GM12873 (cell line): Measurements from ENCODE around the gene EIF4ENIF1.

Source experiments
- CTCF ChIP-seq: IDR thresholded peaks from 2 replicates; pipeline ENCODE4 v1.5.1; 2012; ENCODE audit warnings: low read depth, mild to moderate bottlenecking, moderate library complexity, low read length, control low read depth; ENCODE audit not compliant: insufficient read depth; ENCODE audit errors: missing control alignments

Gene EIF4ENIF1, protein sequence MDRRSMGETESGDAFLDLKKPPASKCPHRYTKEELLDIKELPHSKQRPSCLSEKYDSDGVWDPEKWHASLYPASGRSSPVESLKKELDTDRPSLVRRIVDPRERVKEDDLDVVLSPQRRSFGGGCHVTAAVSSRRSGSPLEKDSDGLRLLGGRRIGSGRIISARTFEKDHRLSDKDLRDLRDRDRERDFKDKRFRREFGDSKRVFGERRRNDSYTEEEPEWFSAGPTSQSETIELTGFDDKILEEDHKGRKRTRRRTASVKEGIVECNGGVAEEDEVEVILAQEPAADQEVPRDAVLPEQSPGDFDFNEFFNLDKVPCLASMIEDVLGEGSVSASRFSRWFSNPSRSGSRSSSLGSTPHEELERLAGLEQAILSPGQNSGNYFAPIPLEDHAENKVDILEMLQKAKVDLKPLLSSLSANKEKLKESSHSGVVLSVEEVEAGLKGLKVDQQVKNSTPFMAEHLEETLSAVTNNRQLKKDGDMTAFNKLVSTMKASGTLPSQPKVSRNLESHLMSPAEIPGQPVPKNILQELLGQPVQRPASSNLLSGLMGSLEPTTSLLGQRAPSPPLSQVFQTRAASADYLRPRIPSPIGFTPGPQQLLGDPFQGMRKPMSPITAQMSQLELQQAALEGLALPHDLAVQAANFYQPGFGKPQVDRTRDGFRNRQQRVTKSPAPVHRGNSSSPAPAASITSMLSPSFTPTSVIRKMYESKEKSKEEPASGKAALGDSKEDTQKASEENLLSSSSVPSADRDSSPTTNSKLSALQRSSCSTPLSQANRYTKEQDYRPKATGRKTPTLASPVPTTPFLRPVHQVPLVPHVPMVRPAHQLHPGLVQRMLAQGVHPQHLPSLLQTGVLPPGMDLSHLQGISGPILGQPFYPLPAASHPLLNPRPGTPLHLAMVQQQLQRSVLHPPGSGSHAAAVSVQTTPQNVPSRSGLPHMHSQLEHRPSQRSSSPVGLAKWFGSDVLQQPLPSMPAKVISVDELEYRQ

GRCh38 chr22:31489632-31490495, at the start of gene EIF4ENIF1:
EIF4ENIF1 (minus strand) TSS chr22:31489842; CDS start chr22:31488718, 1,124 bp downstream.
- no peak for TF ChIP-seq CTCF

DNA sequence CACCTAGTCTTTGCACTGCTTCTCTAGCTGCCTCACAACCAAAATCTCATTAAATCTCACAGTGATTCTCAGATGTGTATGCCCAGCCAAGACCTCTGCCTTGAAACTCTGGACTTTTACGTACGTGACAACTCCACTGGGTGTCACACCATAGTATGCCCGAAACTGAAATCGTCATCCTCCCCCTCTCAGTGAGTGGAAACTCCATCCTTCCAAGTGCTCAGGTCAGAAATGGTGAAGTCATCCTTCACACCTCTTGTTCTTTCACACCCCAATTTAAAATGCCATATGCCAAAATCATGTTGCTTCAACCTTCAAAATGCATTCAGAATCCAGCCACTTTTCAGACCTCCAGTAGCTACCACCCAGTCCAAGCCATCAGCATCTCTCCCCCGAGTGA, 49.2 kb upstream of the EIF4ENIF1 start:
- TF ChIP-seq CTCF, result no peak

DNA sequence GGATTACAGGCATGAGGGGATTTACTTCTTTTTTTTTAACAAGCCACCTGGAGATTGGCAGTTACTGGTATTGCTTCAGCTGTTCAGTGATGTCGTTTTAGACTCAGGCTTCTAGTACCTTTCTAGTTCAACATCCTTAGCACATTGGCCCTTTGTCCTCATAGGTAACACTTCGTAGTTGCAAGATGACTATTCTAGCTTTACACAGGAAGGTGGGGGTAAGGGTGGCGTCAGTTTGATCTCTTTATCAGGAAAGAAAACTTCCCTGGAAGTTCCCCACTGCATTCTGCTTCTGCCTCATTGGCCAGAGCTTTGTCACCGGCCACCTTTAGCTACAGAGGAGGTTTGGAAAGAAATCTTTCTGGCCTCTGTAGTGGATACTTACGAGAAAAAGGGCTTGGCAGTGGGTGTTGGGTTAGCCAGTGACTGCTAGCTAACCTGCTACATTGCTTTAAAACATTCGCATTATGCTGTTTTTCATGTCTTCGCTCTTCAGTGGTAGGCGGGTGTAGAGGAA, 47.4 kb upstream of the EIF4ENIF1 start:
- no peak for TF ChIP-seq CTCF

GRCh38 chr22:31533374-31533773, 43.7 kb upstream of the EIF4ENIF1 start:
- no peak for TF ChIP-seq CTCF

DNA sequence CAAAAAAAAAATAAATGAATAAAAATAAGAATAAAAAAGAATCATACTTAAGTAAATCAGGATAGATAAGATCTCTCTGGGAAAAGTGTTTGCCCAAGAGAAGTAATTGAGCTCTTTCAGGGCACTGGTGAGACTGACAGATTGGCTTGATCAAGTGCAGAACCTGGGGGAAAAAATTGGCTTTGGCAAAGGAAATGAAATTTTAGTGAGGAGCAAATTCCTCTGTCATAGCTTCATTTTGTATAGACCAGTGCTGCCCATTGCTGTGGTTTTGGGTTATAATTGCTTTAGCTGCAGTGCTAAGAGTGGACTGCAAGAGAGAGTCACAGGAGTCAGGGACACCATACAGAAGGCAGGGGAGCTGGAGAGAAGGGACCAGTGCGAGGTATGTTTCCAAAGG, 42.4 kb upstream of the EIF4ENIF1 start:
- TF ChIP-seq CTCF, result no peak

GRCh38 chr22:31530823-31531195, 41.2 kb upstream of the EIF4ENIF1 start:
- no peak for TF ChIP-seq CTCF

- TF ChIP-seq CTCF, result no peak
These were observed 36.6 kb upstream of the EIF4ENIF1 start for GRCh38 chr22:31526270-31526669.
